ENCODE measurements around the gene CARD10.

- TF ChIP-seq ZNF274 (IDR thresholded peaks at IDR 0.05; ENCODE audit: low read depth, low read length) (no peak), YY1 (IDR thresholded peaks at IDR 0.05; ENCODE audit: insufficient read depth, insufficient read length) (no peak), SUZ12 (IDR thresholded peaks at IDR 0.05; ENCODE audit: extremely low read depth, insufficient read depth, insufficient read length) (no peak)
Measured at GRCh38 chr22:37522482-37522881, 3.3 kb upstream of the CARD10 start.
